CD4-positive, alpha-beta memory T cell (primary cell): ENCODE measurements around the gene PRKAG2. TPM values are rescaled to one million over a fixed set of nuclear protein-coding genes. Genes with fewer than 3 reads are reported as not detected.
A peak's percentile ranks its signal among the peaks of the same experiment; 100 is the strongest.

ENCODE experiments used
- CTCF ChIA-PET: fragments of 350-600 bp; sonication (Branson Sonifier 250); formaldehyde crosslinking; loops from one replicate; lab custom pipeline; 2021; ENCODE audit warnings: inconsistent platforms; ENCODE audit not compliant: partially characterized antibody; lab: Charles Lee
- POLR2A ChIA-PET: fragments of 350-600 bp; sonication (Branson Sonifier 250); formaldehyde crosslinking; loops from one replicate; lab custom pipeline; 2021; ENCODE audit not compliant: partially characterized antibody; lab: Charles Lee
- DNase-seq, 5 donors: peaks; one replicate each; pipeline versions ENCODE4 v3.0.0 to v3.0.0-alpha.2; 2020 to 2022; ENCODE audit warnings: mixed read lengths in 1 of 5
- H3K27ac ChIP-seq: one replicate; pipeline ENCODE4 v1.7.0; 2013; ENCODE audit warnings: low read depth, low read length
- H3K27me3 ChIP-seq: 2 replicates; pipeline ENCODE4 v1.7.0; 2013; ENCODE audit warnings: mild to moderate bottlenecking, low read length, moderate library complexity; ENCODE audit not compliant: insufficient read depth
- H3K36me3 ChIP-seq: 2 replicates; pipeline ENCODE4 v1.7.0; 2013; ENCODE audit warnings: mild to moderate bottlenecking, low read length, moderate library complexity; ENCODE audit not compliant: insufficient read depth
- H3K4me1 ChIP-seq: 2 replicates; pipeline ENCODE4 v1.7.0; 2013; ENCODE audit warnings: mild to moderate bottlenecking, low read length, moderate library complexity; ENCODE audit not compliant: insufficient read depth
- H3K4me3 ChIP-seq, 2 donors: one replicate each; pipeline ENCODE4 v1.7.0; 2013; ENCODE audit warnings: low read length in 2 of 2, mild to moderate bottlenecking in 1 of 2
- H3K9me3 ChIP-seq, 2 donors: one replicate each; pipeline ENCODE4 v1.7.0; 2013; ENCODE audit warnings: low read length in 2 of 2, control low read depth in 1 of 2; ENCODE audit not compliant: control insufficient read depth in 1 of 2
- H3K27ac Mint-ChIP-seq, 7 donors: one replicate each; pipeline ENCODE4 v1.8.0; 2020 to 2021; ENCODE audit warnings: mixed read lengths in 7 of 7, mild to moderate bottlenecking in 6 of 7, inconsistent platforms in 3 of 7, moderate library complexity in 3 of 7
- H3K27me3 Mint-ChIP-seq, 2 donors: one replicate each; pipeline ENCODE4 v1.8.0; 2020 to 2021; ENCODE audit warnings: mixed read lengths in 2 of 2
- H3K36me3 Mint-ChIP-seq, 2 donors: one replicate each; pipeline ENCODE4 v1.8.0; 2020 to 2021; ENCODE audit warnings: mixed read lengths in 2 of 2, inconsistent platforms in 1 of 2, mild to moderate bottlenecking in 1 of 2
- H3K4me1 Mint-ChIP-seq, 4 donors: one replicate each; pipeline ENCODE4 v1.8.0; 2020 to 2021; ENCODE audit warnings: mixed read lengths in 4 of 4, mild to moderate bottlenecking in 1 of 4
- H3K4me3 Mint-ChIP-seq, 8 donors: one replicate each; pipeline ENCODE4 v1.8.0; 2020 to 2021; ENCODE audit warnings: mixed read lengths in 8 of 8, mild to moderate bottlenecking in 7 of 8, moderate library complexity in 6 of 8, inconsistent platforms in 3 of 8
- H3K9me3 Mint-ChIP-seq, 8 donors: one replicate each; pipeline ENCODE4 v1.8.0; 2020 to 2021; ENCODE audit warnings: mixed read lengths in 8 of 8, mild to moderate bottlenecking in 5 of 8, inconsistent platforms in 3 of 8, moderate library complexity in 1 of 8
- intact Hi-C: fragments of 100-400 bp; cut with micrococcal nuclease; formaldehyde crosslinking; loops from one replicate; pipeline ENCODE4 v1.15.1; 2023
- polyA plus RNA-seq, 2 donors: library from polyadenylated mRNA; unstranded; fragments of 300-500 nt; fragmentation: Illumina TruSeq; gene quantifications; one replicate each; pipeline ENCODE4 v1.2.3, GENCODE V29; 2021
- total RNA-seq, 2 experiments: library from RNA; stranded (reverse); gene quantifications; one replicate each; pipeline ENCODE4 v1.2.3, GENCODE V29; 2021

The PRKAG2 gene
- total and polyA plus RNA-seq, 4 experiments from 2014 or later, result 27.4 to 61.0 (median 47.4) TPM

GRCh38 chr7:151679881-151680612 is 196.9 kb downstream of the PRKAG2 start:
- no peak for DNase-seq
- H3K4me3 Mint-ChIP-seq, result peak overlapping the region in 1 of 8 donors; percentile 4
- Histone ChIP-seq H3K27ac (no peak overlapping the region), H3K36me3 (no peaks in the 10 kb centered on the region), H3K4me1 (peaks cover 5% of the 10 kb centered on the region), H3K27me3 (no peaks in the 10 kb centered on the region), H3K4me3 (no peak overlapping the region), H3K9me3 (no peaks in the 10 kb centered on the region)
- intact Hi-C loops, result no loop called here
- no peaks in the 10 kb centered on the region for H3K9me3 Mint-ChIP-seq
- ChIA-PET POLR2A (no interaction called here), CTCF (no interaction called here)
- peak overlapping the region in 1 of 7 donors; percentile 66 for H3K27ac Mint-ChIP-seq
- H3K36me3 Mint-ChIP-seq, result peaks cover 6 to 9% of the 10 kb centered on the region in 2 donors
- peaks cover 18 to 51% (median 22%) of the 10 kb centered on the region in 4 donors for H3K4me1 Mint-ChIP-seq
- H3K27me3 Mint-ChIP-seq, result no peaks in the 10 kb centered on the region

GRCh38 chr7:151679071-151679708 is 197.7 kb downstream of the PRKAG2 start:
- CTCF ChIA-PET, result no interaction called here
- POLR2A ChIA-PET, result no interaction called here
- H3K9me3 ChIP-seq, result no peaks in the 10 kb centered on the region
- H3K4me1 ChIP-seq, result peaks cover 5% of the 10 kb centered on the region
- Mint-ChIP-seq H3K27ac (peak overlapping the region in 2 of 7 donors; percentile 36 to 51), H3K9me3 (no peaks in the 10 kb centered on the region), H3K4me3 (no peak overlapping the region), H3K4me1 (peaks cover 18 to 50% (median 22%) of the 10 kb centered on the region in 4 donors), H3K36me3 (peaks cover 10 to 14% of the 10 kb centered on the region in 2 donors), H3K27me3 (no peaks in the 10 kb centered on the region)
- H3K36me3 ChIP-seq, result no peaks in the 10 kb centered on the region
- no peaks in the 10 kb centered on the region for H3K27me3 ChIP-seq
- intact Hi-C loops, result no loop called here
- no peak for DNase-seq
- no peak overlapping the region for H3K27ac ChIP-seq
- H3K4me3 ChIP-seq, result no peak overlapping the region

GRCh38 chr7:151678227-151678604 is 198.7 kb downstream of the PRKAG2 start:
- peak overlapping the region in 3 of 7 donors; percentile 5 to 68 (median 18) for H3K27ac Mint-ChIP-seq
- DNase-seq, result no peak
- no peaks in the 10 kb centered on the region for H3K27me3 Mint-ChIP-seq
- no peaks in the 10 kb centered on the region for H3K9me3 Mint-ChIP-seq
- Histone ChIP-seq H3K4me3 (no peak overlapping the region), H3K4me1 (peaks cover 5% of the 10 kb centered on the region), H3K27me3 (no peaks in the 10 kb centered on the region), H3K27ac (no peak overlapping the region), H3K9me3 (no peaks in the 10 kb centered on the region), H3K36me3 (no peaks in the 10 kb centered on the region)
- H3K4me3 Mint-ChIP-seq, result no peak overlapping the region
- ChIA-PET CTCF (no interaction called here), POLR2A (no interaction called here)
- intact Hi-C loops, result no loop called here
- peaks cover 13 to 18% of the 10 kb centered on the region in 2 donors for H3K36me3 Mint-ChIP-seq
- peaks cover 18 to 50% (median 22%) of the 10 kb centered on the region in 4 donors for H3K4me1 Mint-ChIP-seq

- Mint-ChIP-seq H3K4me1 (peaks cover 18 to 46% (median 22%) of the 10 kb centered on the region in 4 donors), H3K36me3 (peaks cover 15 to 23% of the 10 kb centered on the region in 2 donors), H3K27ac (peak overlapping the region in 2 of 7 donors; percentile 22 to 32), H3K4me3 (no peak overlapping the region), H3K9me3 (no peaks in the 10 kb centered on the region), H3K27me3 (no peaks in the 10 kb centered on the region)
- no peak for DNase-seq
- H3K27me3 ChIP-seq, result no peaks in the 10 kb centered on the region
- ChIA-PET POLR2A (interaction anchor here (0.7 kb wide), 1 partner anchor 47 kb away, joined by 3 read pairs; no protein-coding TSS in a partner anchor), CTCF (no interaction called here)
- no peak overlapping the region for H3K4me3 ChIP-seq
- H3K27ac ChIP-seq, result no peak overlapping the region
- H3K36me3 ChIP-seq, result no peaks in the 10 kb centered on the region
- peaks cover 5% of the 10 kb centered on the region for H3K4me1 ChIP-seq
- intact Hi-C loops, result no loop called here
- H3K9me3 ChIP-seq, result no peaks in the 10 kb centered on the region
Observed at GRCh38 chr7:151677581-151678226, 199.2 kb downstream of the PRKAG2 start.

GRCh38 chr7:151676759-151677158 is 200.2 kb downstream of the PRKAG2 start:
- no peaks in the 10 kb centered on the region for H3K36me3 ChIP-seq
- H3K4me3 ChIP-seq, result no peak overlapping the region
- POLR2A ChIA-PET, result no interaction called here
- CTCF ChIA-PET, result no interaction called here
- peaks cover 15 to 41% (median 20%) of the 10 kb centered on the region in 4 donors for H3K4me1 Mint-ChIP-seq
- H3K4me1 ChIP-seq, result peaks cover 5% of the 10 kb centered on the region
- no peaks in the 10 kb centered on the region for H3K9me3 ChIP-seq
- no peak overlapping the region for H3K4me3 Mint-ChIP-seq
- no peaks in the 10 kb centered on the region for H3K27me3 ChIP-seq
- H3K9me3 Mint-ChIP-seq, result no peaks in the 10 kb centered on the region
- no peak overlapping the region for H3K27ac Mint-ChIP-seq
- no peak for DNase-seq
- no peak overlapping the region for H3K27ac ChIP-seq
- H3K36me3 Mint-ChIP-seq, result peaks cover 17 to 31% of the 10 kb centered on the region in 2 donors
- intact Hi-C loops, result no loop called here
- H3K27me3 Mint-ChIP-seq, result no peaks in the 10 kb centered on the region

GRCh38 chr7:151675196-151675920 is 201.6 kb downstream of the PRKAG2 start:
- Mint-ChIP-seq H3K4me1 (peaks cover 10 to 28% (median 12%) of the 10 kb centered on the region in 4 donors), H3K36me3 (peaks cover 19 to 35% of the 10 kb centered on the region in 2 donors), H3K9me3 (peaks cover 0 to under 1% (median 0%) of the 10 kb centered on the region in 8 donors), H3K27me3 (no peaks in the 10 kb centered on the region), H3K27ac (peak overlapping the region in 1 of 7 donors; percentile 42), H3K4me3 (no peak overlapping the region)
- H3K9me3 ChIP-seq, result no peaks in the 10 kb centered on the region
- H3K4me3 ChIP-seq, result no peak overlapping the region
- H3K4me1 ChIP-seq, result peaks cover 5% of the 10 kb centered on the region
- ChIA-PET CTCF (no interaction called here), POLR2A (no interaction called here)
- H3K27ac ChIP-seq, result no peak overlapping the region
- intact Hi-C loops, result no loop called here
- DNase-seq, result no peak
- no peaks in the 10 kb centered on the region for H3K36me3 ChIP-seq
- no peaks in the 10 kb centered on the region for H3K27me3 ChIP-seq
